ENCODE measurements around the gene ASTN1. TPM values are rescaled to one million over a fixed set of nuclear protein-coding genes. Genes with fewer than 3 reads are reported as not detected.
"Not testable (repeated sequence)": the region's sequence is repeated elsewhere in the genome, so short reads cannot be mapped to it uniquely, and the experiment has no call there.

ASTN1 gene
- polyA plus RNA-seq, 1 experiment = 0.09 TPM

- no peak for DNase-seq (ENCODE audit: low read depth, low spot score)
- CTCF ChIA-PET = no interaction called here
Observed at GRCh38 chr1:177077734-177078499, 86.6 kb downstream of the ASTN1 start.

DNA sequence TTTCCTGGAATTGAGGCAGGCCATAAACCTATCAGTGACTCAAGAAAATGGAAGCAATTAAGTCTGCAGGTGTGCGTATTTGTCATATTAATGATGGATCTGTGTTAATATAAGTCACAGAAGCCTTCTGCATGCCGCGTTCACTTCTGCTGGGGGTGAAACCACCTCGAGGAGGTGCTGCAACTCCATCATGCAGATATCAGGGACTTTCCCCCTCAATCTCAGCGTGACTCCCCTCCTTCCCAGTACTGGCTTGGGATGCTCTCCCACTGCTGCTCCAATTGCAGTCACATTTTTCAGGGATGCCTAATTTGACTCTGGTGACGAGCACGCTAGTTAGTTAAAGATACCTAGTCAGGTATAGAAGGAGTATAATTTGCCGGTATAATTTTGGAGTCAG lies 87.5 kb downstream of the ASTN1 start:
- H3K27ac ChIP-seq (ENCODE audit: low read depth, low read length) = no peak overlapping the region
- no peaks in the 10 kb centered on the region for H3K9me3 ChIP-seq (ENCODE audit: control insufficient read depth, insufficient read depth, low read length)
- no peak for DNase-seq (ENCODE audit: low read depth, low spot score)
- CTCF ChIA-PET = no interaction called here
- no peak for TF ChIP-seq CTCF (IDR thresholded peaks at IDR 0.05; ENCODE audit: low read depth, low read length)
- POLR2A ChIA-PET = no interaction called here
- H3K27me3 ChIP-seq (ENCODE audit: control insufficient read depth, insufficient read depth, low read length) = no peaks in the 10 kb centered on the region
- no peak overlapping the region for H3K4me3 ChIP-seq (ENCODE audit: low read depth, low read length)

More at GRCh38 chr1:177077734-177078499, 86.6 kb downstream of the ASTN1 start:
- no peak overlapping the region for H3K27ac ChIP-seq (ENCODE audit: low read depth, low read length)
- H3K9me3 ChIP-seq (ENCODE audit: control insufficient read depth, insufficient read depth, low read length) = no peaks in the 10 kb centered on the region
- no peak overlapping the region for H3K4me3 ChIP-seq (ENCODE audit: low read depth, low read length)
- no peak for TF ChIP-seq CTCF (IDR thresholded peaks at IDR 0.05; ENCODE audit: low read depth, low read length)
- POLR2A ChIA-PET = no interaction called here
- H3K27me3 ChIP-seq (ENCODE audit: control insufficient read depth, insufficient read depth, low read length) = no peaks in the 10 kb centered on the region

DNA sequence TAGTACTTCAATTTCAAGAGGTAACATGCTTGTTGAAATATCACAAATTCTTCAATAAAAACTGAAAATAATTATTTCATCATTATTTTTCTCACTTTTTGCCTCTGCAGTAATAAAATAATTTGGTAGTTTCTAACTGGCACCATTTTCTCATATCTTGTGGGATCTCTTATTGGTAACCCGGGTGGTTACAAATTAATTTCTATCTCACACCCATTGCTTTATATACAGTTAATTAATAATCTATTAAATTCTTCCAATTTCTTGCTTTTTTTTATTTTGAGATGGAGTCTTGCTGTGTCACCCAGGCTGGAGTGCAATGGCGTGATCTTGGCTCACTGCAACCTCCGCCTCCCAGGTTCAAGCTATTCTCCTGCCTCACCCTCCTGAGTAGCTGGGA lies 89.7 kb downstream of the ASTN1 start:
- POLR2A ChIA-PET = interaction anchor here (0.7 kb wide), 1 partner anchor 1511 kb away, joined by 4 read pairs; no protein-coding TSS in a partner anchor
- CTCF ChIA-PET = interaction anchor here (0.6 to 0.7 kb wide), 2 partner anchors 22 to 39 kb away, joined by 3 to 6 read pairs; no protein-coding TSS in a partner anchor
- H3K27ac ChIP-seq (ENCODE audit: low read depth, low read length); H3K27me3 ChIP-seq (ENCODE audit: control insufficient read depth, insufficient read depth, low read length); H3K4me3 ChIP-seq (ENCODE audit: low read depth, low read length); DNase-seq (ENCODE audit: low read depth, low spot score); H3K9me3 ChIP-seq (ENCODE audit: control insufficient read depth, insufficient read depth, low read length): not testable (repeated sequence)

DNA sequence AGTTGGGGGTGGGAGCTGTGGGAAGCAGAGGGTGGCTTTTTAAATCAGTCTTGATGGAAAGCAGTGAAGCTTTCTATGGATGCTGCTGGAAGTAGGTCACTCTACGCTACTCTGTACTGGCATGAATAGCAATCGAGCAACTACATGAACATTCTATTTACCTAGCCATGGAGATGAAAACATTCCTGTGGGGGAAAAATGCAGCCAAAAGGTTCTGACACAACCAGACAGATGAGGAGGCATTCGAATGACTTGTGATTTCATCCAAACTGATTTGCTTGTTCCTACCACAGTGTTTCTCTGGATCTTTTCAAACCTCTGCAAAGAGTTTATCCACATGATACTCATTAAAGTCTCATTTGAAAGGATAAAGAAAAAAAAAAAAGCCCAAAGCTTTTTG lies 95.0 kb downstream of the ASTN1 start:
- ChIA-PET CTCF (no interaction called here), POLR2A (no interaction called here)
- no peak overlapping the region for H3K27ac ChIP-seq (ENCODE audit: low read depth, low read length)
- no peak for DNase-seq (ENCODE audit: low read depth, low spot score)
- H3K4me3 ChIP-seq (ENCODE audit: low read depth, low read length) = no peak overlapping the region
- no peak for TF ChIP-seq CTCF (IDR thresholded peaks at IDR 0.05; ENCODE audit: low read depth, low read length)
- no peaks in the 10 kb centered on the region for H3K27me3 ChIP-seq (ENCODE audit: control insufficient read depth, insufficient read depth, low read length)
- no peaks in the 10 kb centered on the region for H3K9me3 ChIP-seq (ENCODE audit: control insufficient read depth, insufficient read depth, low read length)

DNA sequence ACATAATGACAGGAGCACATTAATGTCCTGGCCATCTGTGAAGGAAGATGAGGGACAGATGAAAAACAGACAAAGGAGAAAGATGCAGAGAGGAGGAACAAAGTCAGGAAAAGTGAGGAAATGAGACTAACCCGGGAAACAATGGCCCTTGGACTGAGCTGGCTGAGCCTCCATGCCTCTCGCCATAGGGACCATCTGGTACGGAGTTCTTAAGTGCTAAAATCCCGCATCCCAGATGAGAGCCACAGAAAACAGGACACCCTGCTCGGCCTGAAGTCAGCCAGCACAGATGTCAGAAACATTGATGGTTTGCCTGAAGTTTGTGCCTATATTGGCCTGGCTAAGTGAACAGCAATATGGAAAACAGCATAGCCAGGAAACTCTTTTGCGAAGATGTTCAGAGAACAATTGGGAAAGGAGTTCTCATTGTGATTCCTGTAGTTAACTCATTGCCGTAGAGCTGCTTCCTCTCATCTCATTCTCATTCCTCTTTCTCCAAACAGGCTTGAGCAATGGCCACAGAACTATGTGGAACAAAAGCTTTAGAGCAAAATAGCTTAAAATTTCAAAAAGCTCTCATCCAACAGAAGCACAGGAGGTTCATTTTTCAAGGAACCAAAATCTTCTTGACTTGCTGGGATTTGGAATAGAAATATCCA lies 96.6 kb downstream of the ASTN1 start:
- no peak for DNase-seq (ENCODE audit: low read depth, low spot score)
- ChIA-PET CTCF (no interaction called here), POLR2A (no interaction called here)
- Histone ChIP-seq H3K27ac (ENCODE audit: low read depth, low read length) (no peak overlapping the region), H3K27me3 (ENCODE audit: control insufficient read depth, insufficient read depth, low read length) (no peaks in the 10 kb centered on the region), H3K4me3 (ENCODE audit: low read depth, low read length) (no peak overlapping the region), H3K9me3 (ENCODE audit: control insufficient read depth, insufficient read depth, low read length) (no peaks in the 10 kb centered on the region)
- TF ChIP-seq CTCF (IDR thresholded peaks at IDR 0.05; ENCODE audit: low read depth, low read length) = no peak

All from AG04450 (cell line).